Adipocyte (in vitro differentiated cells): ENCODE measurements around the gene IQGAP1.
A peak's percentile ranks its signal among the peaks of the same experiment; 100 is the strongest.

ENCODE experiments used
- DNase-seq: peaks from one replicate; pipeline ENCODE4 v3.0.0-alpha.2; 2015; ENCODE audit warnings: low read depth
- H3K27me3 ChIP-seq: replicated peaks from 2 replicates; pipeline ENCODE4 v1.7.0; 2013; ENCODE audit warnings: mild to moderate bottlenecking, low read length, moderate library complexity; ENCODE audit not compliant: control insufficient read depth, insufficient read depth
- H3K36me3 ChIP-seq: 2 replicates; pipeline ENCODE4 v1.7.0; 2013; ENCODE audit warnings: low read length, mild to moderate bottlenecking, moderate library complexity; ENCODE audit not compliant: control insufficient read depth, insufficient read depth, severe bottlenecking
- H3K4me1 ChIP-seq: 2 replicates; pipeline ENCODE4 v1.7.0; 2013; ENCODE audit warnings: mild to moderate bottlenecking, low read length, moderate library complexity; ENCODE audit not compliant: control insufficient read depth, insufficient read depth
- H3K4me3 ChIP-seq: 2 replicates; pipeline ENCODE4 v1.7.0; 2013; ENCODE audit warnings: mild to moderate bottlenecking, low read length, moderate library complexity
- H3K9ac ChIP-seq: 2 replicates; pipeline ENCODE4 v1.7.0; 2013; ENCODE audit warnings: mild to moderate bottlenecking, low read length, moderate library complexity
- H3K9me3 ChIP-seq: 2 replicates; pipeline ENCODE4 v1.7.0; 2013; ENCODE audit warnings: mild to moderate bottlenecking, low read length, moderate library complexity; ENCODE audit not compliant: control insufficient read depth

The IQGAP1 gene

GRCh38 chr15:90352107-90352893, 35.7 kb upstream of the IQGAP1 start, which contains the start of gene ZNF774:
Gene ZNF774 (plus strand): TSS chr15:90352284. CDS start chr15:90354661, 2,377 bp downstream.
- H3K9me3 ChIP-seq, result no peaks in the 10 kb centered on the region
- DNase-seq, result peak; percentile 98
- no peaks in the 10 kb centered on the region for H3K27me3 ChIP-seq
- peak within 1 kb of the TSS; percentile 92 for H3K4me3 ChIP-seq
- peak within 1 kb of the TSS; percentile 72 for H3K9ac ChIP-seq
- H3K4me1 ChIP-seq, result no peaks in the 10 kb centered on the region
- H3K36me3 ChIP-seq, result no peaks in the 10 kb centered on the region

GRCh38 chr15:90354986-90355385, 33.1 kb upstream of the IQGAP1 start:
- H3K9ac ChIP-seq, result no peak overlapping the region
- no peak for DNase-seq
- no peaks in the 10 kb centered on the region for H3K4me1 ChIP-seq
- no peaks in the 10 kb centered on the region for H3K9me3 ChIP-seq
- no peak overlapping the region for H3K4me3 ChIP-seq
- H3K36me3 ChIP-seq, result no peaks in the 10 kb centered on the region
- H3K27me3 ChIP-seq, result no peaks in the 10 kb centered on the region

GRCh38 chr15:90358124-90359033, 29.7 kb upstream of the IQGAP1 start:
- H3K4me1 ChIP-seq, result peaks cover 18% of the 10 kb centered on the region
- no peaks in the 10 kb centered on the region for H3K27me3 ChIP-seq
- H3K36me3 ChIP-seq, result no peaks in the 10 kb centered on the region
- H3K9ac ChIP-seq, result no peak overlapping the region
- DNase-seq, result peak; percentile 44
- no peak overlapping the region for H3K4me3 ChIP-seq
- H3K9me3 ChIP-seq, result no peaks in the 10 kb centered on the region

GRCh38 chr15:90360746-90361145, 27.3 kb upstream of the IQGAP1 start:
- Histone ChIP-seq H3K27me3 (no peaks in the 10 kb centered on the region), H3K9me3 (no peaks in the 10 kb centered on the region), H3K4me3 (no peak overlapping the region), H3K36me3 (no peaks in the 10 kb centered on the region), H3K9ac (no peak overlapping the region), H3K4me1 (peaks cover 24% of the 10 kb centered on the region)
- DNase-seq, result no peak

GRCh38 chr15:90362936-90363212, 25.2 kb upstream of the IQGAP1 start:
- H3K4me3 ChIP-seq, result no peak overlapping the region
- H3K27me3 ChIP-seq, result no peaks in the 10 kb centered on the region
- H3K9ac ChIP-seq, result peak overlapping the region; percentile 79
- H3K36me3 ChIP-seq, result no peaks in the 10 kb centered on the region
- H3K4me1 ChIP-seq, result peaks cover 32% of the 10 kb centered on the region
- DNase-seq, result peak; percentile 79
- H3K9me3 ChIP-seq, result no peaks in the 10 kb centered on the region

DNA sequence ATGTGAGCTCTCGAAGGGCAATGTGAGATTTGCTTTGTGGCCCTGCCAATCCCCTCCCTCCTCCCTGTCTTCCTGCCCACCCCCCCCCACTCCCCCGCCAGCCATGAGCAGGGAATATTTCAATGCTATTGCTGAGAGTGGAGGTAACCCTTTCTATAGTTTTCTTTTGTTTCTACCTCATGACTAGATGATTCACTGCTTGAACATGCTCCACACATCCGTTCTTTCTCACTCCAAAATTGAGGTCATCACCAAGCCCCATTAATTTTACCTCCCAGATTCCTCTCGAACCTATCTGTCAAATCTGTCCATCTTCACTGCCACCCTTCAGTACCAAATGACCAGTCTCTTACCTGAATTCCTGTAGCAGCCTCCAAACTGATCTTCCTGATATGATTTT, 23.8 kb upstream of the IQGAP1 start:
- Histone ChIP-seq H3K9ac (no peak overlapping the region), H3K4me3 (no peak overlapping the region), H3K4me1 (peaks cover 33% of the 10 kb centered on the region), H3K27me3 (no peaks in the 10 kb centered on the region), H3K9me3 (no peaks in the 10 kb centered on the region), H3K36me3 (no peaks in the 10 kb centered on the region)
- peak; percentile 31 for DNase-seq

DNA sequence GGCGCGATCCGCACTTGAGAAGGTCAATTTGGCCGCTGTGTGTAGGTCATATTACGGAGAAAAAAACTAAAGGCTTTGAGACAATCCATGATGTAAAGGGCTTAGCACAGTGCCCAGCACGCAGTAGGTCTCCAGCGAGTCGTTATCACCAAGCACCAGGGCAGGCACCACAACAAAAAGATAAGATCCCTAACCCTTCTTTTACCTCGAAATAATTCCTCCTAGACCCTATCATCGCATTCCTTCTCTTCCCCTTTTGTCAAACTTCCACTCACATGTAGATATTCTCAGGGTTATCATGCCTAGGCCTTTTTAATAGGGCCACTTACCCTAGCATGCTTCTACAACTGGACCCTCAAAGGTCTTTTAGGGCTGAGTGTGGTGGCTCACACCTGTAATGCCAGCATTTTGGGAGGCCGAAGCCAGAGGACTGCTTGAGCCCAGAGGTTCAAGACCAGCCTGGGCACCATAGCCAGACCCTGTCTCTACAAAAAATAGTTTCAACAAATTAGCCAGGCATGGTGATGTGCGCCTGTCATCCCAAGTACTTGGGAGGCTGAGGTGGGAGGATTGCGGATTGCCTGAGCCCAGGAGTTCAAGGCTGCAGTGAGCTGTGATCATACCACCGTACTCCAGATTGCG, 22.5 kb upstream of the IQGAP1 start:
- H3K27me3 ChIP-seq, result no peaks in the 10 kb centered on the region

DNA sequence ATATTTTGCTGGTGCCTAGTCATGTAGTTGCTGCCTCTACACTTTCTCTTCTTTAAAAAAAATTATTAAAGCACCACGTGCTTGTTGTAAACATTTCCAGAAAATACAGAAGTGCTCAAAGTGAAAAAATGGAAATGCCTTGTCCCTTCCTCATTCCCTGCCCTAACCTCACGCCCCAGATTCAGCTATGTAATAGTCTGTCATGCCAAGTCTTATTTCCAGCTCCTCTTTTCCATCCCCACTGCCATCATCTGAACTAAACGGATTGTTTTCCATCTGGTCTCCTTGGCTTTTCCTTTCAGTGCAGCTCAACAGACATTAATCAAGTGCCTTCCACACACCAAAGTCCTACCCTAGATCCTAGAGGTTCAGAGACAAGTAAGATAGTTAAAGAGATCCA, 20.5 kb upstream of the IQGAP1 start:
- peak overlapping the region; percentile 53 for H3K9ac ChIP-seq
- no peaks in the 10 kb centered on the region for H3K27me3 ChIP-seq
- peak; percentile 31 for DNase-seq
- no peaks in the 10 kb centered on the region for H3K36me3 ChIP-seq
- H3K9me3 ChIP-seq, result no peaks in the 10 kb centered on the region
- peaks cover 23% of the 10 kb centered on the region for H3K4me1 ChIP-seq
- peak overlapping the region; percentile 2 for H3K4me3 ChIP-seq

More for the DNA sequence above, 22.5 kb upstream of the IQGAP1 start:
- Histone ChIP-seq H3K9ac (no peak overlapping the region), H3K36me3 (no peaks in the 10 kb centered on the region), H3K9me3 (no peaks in the 10 kb centered on the region), H3K4me1 (peaks cover 33% of the 10 kb centered on the region), H3K4me3 (no peak overlapping the region)
- DNase-seq, result no peak

DNA sequence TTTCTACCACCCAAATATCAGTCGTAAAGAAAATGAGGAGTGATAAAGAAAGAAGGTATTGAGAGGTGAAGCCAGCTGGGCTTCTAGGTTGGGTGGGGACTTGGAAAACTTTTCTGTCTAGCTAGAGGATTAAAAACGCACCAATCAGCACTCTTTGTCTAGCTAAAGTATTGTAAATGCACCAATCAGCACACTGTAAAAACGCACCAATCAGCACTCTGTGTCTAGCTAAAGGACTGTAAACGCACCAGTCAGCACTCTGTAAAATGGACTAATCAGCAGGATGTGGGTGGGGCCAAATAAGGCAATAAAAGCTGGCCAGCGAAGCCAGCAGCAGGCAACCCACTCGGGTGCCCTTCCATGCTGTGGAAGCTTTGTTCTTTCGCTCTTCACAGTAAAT, 13.0 kb upstream of the IQGAP1 start:
- no peaks in the 10 kb centered on the region for H3K4me1 ChIP-seq
- H3K4me3 ChIP-seq, result no peak overlapping the region
- no peak overlapping the region for H3K9ac ChIP-seq
- peaks cover 8% of the 10 kb centered on the region for H3K9me3 ChIP-seq
- DNase-seq, result no peak
- no peaks in the 10 kb centered on the region for H3K27me3 ChIP-seq
- H3K36me3 ChIP-seq, result no peaks in the 10 kb centered on the region

DNA sequence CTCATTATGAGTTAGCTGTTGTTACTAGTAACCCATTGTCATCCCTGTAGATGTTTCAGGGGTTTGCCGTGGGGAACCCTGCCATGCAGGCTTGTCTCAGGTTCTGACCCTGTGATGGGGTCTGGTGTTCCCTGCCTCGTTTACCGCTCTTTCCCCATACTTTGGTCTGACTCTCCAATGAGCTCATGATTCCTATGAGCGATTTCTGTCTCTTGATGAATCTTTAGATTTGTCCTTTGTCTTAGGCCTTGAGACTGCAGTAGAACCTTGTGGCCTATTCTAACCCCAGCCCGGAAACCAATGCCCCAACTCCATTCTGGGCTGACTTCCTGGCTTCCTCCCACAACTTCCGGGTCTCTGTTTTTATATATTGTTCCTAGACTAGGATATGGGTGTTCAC, 11.3 kb upstream of the IQGAP1 start:
- peaks cover 8% of the 10 kb centered on the region for H3K9me3 ChIP-seq
- H3K36me3 ChIP-seq, result no peaks in the 10 kb centered on the region
- no peak overlapping the region for H3K4me3 ChIP-seq
- no peak overlapping the region for H3K9ac ChIP-seq
- DNase-seq, result no peak
- H3K4me1 ChIP-seq, result no peaks in the 10 kb centered on the region
- no peaks in the 10 kb centered on the region for H3K27me3 ChIP-seq

- no peak for DNase-seq
- Histone ChIP-seq H3K9ac (no peak overlapping the region), H3K4me1 (no peaks in the 10 kb centered on the region), H3K27me3 (no peaks in the 10 kb centered on the region), H3K9me3 (peaks cover 8% of the 10 kb centered on the region), H3K36me3 (no peaks in the 10 kb centered on the region), H3K4me3 (no peak overlapping the region)
These were observed 8.8 kb upstream of the IQGAP1 start for GRCh38 chr15:90379263-90379662.
